ENCODE data around the gene RMND5B.

- TF ChIP-seq EZH2phosphoT487 (IDR thresholded peaks at IDR 0.05; ENCODE audit: insufficient read depth, low read depth): no peak
- no peak for TF ChIP-seq EZH2 (IDR thresholded peaks at IDR 0.05; ENCODE audit: insufficient read depth, poor library complexity, severe bottlenecking)
Measured at GRCh38 chr5:178196986-178197385, 66.2 kb downstream of the RMND5B start.
